SJCRH30 (cell line): ENCODE measurements around the gene LDB2. TPM values are rescaled to one million over a fixed set of nuclear protein-coding genes. Genes with fewer than 3 reads are reported as not detected.
"Not testable (repeated sequence)": the region's sequence is repeated elsewhere in the genome, so short reads cannot be mapped to it uniquely, and the experiment has no call there.

Experiments
- DNase-seq, 2 experiments: peaks; one replicate each; pipeline ENCODE4 v3.0.0-alpha.2; 2015 to 2020
- H3K27ac ChIP-seq: fragments of 250-450 bp; sonication (Bioruptor Pico); 2 replicates; pipeline ENCODE4 v1.5.1; 2020; ENCODE audit warnings: mild to moderate bottlenecking, moderate library complexity
- H3K27me3 ChIP-seq: fragments of 250-450 bp; sonication (Bioruptor Pico); 2 replicates; pipeline ENCODE4 v1.5.1; 2020; ENCODE audit warnings: mild to moderate bottlenecking, moderate library complexity
- H3K36me3 ChIP-seq: fragments of 250-450 bp; sonication (Bioruptor Pico); 2 replicates; pipeline ENCODE4 v1.5.1; 2020; ENCODE audit warnings: mild to moderate bottlenecking, moderate library complexity
- H3K4me1 ChIP-seq: fragments of 250-450 bp; sonication (Bioruptor Pico); 2 replicates; pipeline ENCODE4 v1.5.1; 2020; ENCODE audit warnings: mild to moderate bottlenecking, moderate library complexity
- H3K4me3 ChIP-seq: fragments of 250-450 bp; sonication (Bioruptor Pico); 2 replicates; pipeline ENCODE4 v1.5.1; 2020; ENCODE audit warnings: mild to moderate bottlenecking, moderate library complexity
- H3K9me3 ChIP-seq: fragments of 250-450 bp; sonication (Bioruptor Pico); replicated peaks from 2 replicates; pipeline ENCODE4 v1.5.1; 2020; ENCODE audit warnings: mild to moderate bottlenecking, moderate library complexity
- total RNA-seq: library from RNA; depleted of rRNA; stranded (reverse); fragments of >200 nt; shearing (Covaris generic); gene quantifications from 2 replicates; pipeline ENCODE4 v1.2.3, GENCODE V29; 2014

LDB2 gene
- total RNA-seq, 1 experiment from 2014 or later: 0.51 TPM

- DNase-seq: no peak
- Histone ChIP-seq H3K27me3 (no peaks in the 10 kb centered on the region), H3K9me3 (no peaks in the 10 kb centered on the region), H3K27ac (no peak overlapping the region), H3K4me1 (no peaks in the 10 kb centered on the region), H3K4me3 (no peak overlapping the region), H3K36me3 (no peaks in the 10 kb centered on the region)
Measured at GRCh38 chr4:16660656-16661055, 237.8 kb downstream of the LDB2 start.

GRCh38 chr4:16659694-16660093 lies 238.8 kb downstream of the LDB2 start:
- Histone ChIP-seq H3K4me1 (no peaks in the 10 kb centered on the region), H3K36me3 (no peaks in the 10 kb centered on the region), H3K27me3 (no peaks in the 10 kb centered on the region), H3K27ac (no peak overlapping the region), H3K9me3 (no peaks in the 10 kb centered on the region), H3K4me3 (no peak overlapping the region)
- no peak for DNase-seq

- H3K9me3 ChIP-seq: no peaks in the 10 kb centered on the region
- H3K4me1 ChIP-seq: no peaks in the 10 kb centered on the region
- H3K27me3 ChIP-seq: no peaks in the 10 kb centered on the region
- no peak overlapping the region for H3K4me3 ChIP-seq
- no peak overlapping the region for H3K27ac ChIP-seq
- H3K36me3 ChIP-seq: no peaks in the 10 kb centered on the region
- no peak for DNase-seq
Measured at GRCh38 chr4:16659079-16659478, 239.4 kb downstream of the LDB2 start.

GRCh38 chr4:16658183-16658582 lies 240.3 kb downstream of the LDB2 start:
- Histone ChIP-seq H3K27ac (no peak overlapping the region), H3K36me3 (no peaks in the 10 kb centered on the region), H3K4me1 (no peaks in the 10 kb centered on the region)

GRCh38 chr4:16655111-16655510 lies 243.3 kb downstream of the LDB2 start:
- no peaks in the 10 kb centered on the region for H3K9me3 ChIP-seq
- H3K27ac ChIP-seq: no peak overlapping the region
- H3K36me3 ChIP-seq: no peaks in the 10 kb centered on the region
- H3K4me1 ChIP-seq: no peaks in the 10 kb centered on the region
- no peak for DNase-seq
- no peak overlapping the region for H3K4me3 ChIP-seq
- peaks cover 5% of the 10 kb centered on the region; the same call in 1 of the 2 replicates for H3K27me3 ChIP-seq

More at GRCh38 chr4:16658183-16658582, 240.3 kb downstream of the LDB2 start:
- DNase-seq: no peak
- H3K27me3 ChIP-seq: peaks cover 4% of the 10 kb centered on the region; the same call in 1 of the 2 replicates
- H3K4me3 ChIP-seq: no peak overlapping the region
- no peaks in the 10 kb centered on the region for H3K9me3 ChIP-seq

- DNase-seq: no peak
- peaks cover 5% of the 10 kb centered on the region; the same call in 1 of the 2 replicates for H3K27me3 ChIP-seq
Measured at GRCh38 chr4:16652732-16653305, 245.6 kb downstream of the LDB2 start.

GRCh38 chr4:16646459-16646858 lies 252.0 kb downstream of the LDB2 start:
- Histone ChIP-seq H3K27me3 (no peaks in the 10 kb centered on the region), H3K36me3 (no peaks in the 10 kb centered on the region), H3K9me3 (no peaks in the 10 kb centered on the region), H3K4me3 (no peak overlapping the region), H3K27ac (no peak overlapping the region), H3K4me1 (no peaks in the 10 kb centered on the region)
- no peak for DNase-seq

More at GRCh38 chr4:16652732-16653305, 245.6 kb downstream of the LDB2 start:
- H3K27ac ChIP-seq: no peak overlapping the region
- H3K4me3 ChIP-seq: no peak overlapping the region
- no peaks in the 10 kb centered on the region for H3K4me1 ChIP-seq
- no peaks in the 10 kb centered on the region for H3K36me3 ChIP-seq
- no peaks in the 10 kb centered on the region for H3K9me3 ChIP-seq

GRCh38 chr4:16643893-16644292 lies 254.6 kb downstream of the LDB2 start:
- Histone ChIP-seq H3K27ac (no peak overlapping the region), H3K4me3 (no peak overlapping the region), H3K27me3 (no peaks in the 10 kb centered on the region), H3K9me3 (no peaks in the 10 kb centered on the region), H3K36me3 (no peaks in the 10 kb centered on the region), H3K4me1 (no peaks in the 10 kb centered on the region)
- no peak for DNase-seq

- no peak overlapping the region for H3K4me3 ChIP-seq
- H3K9me3 ChIP-seq: no peaks in the 10 kb centered on the region
- H3K27ac ChIP-seq: no peak overlapping the region
- H3K4me1 ChIP-seq: no peaks in the 10 kb centered on the region
- H3K27me3 ChIP-seq: no peaks in the 10 kb centered on the region
- no peak for DNase-seq
- H3K36me3 ChIP-seq: no peaks in the 10 kb centered on the region
Measured at GRCh38 chr4:16642897-16643296, 255.5 kb downstream of the LDB2 start.

- no peak overlapping the region for H3K4me3 ChIP-seq
- H3K27ac ChIP-seq: no peak overlapping the region
- H3K9me3 ChIP-seq: no peaks in the 10 kb centered on the region
- DNase-seq: no peak
- no peaks in the 10 kb centered on the region for H3K4me1 ChIP-seq
- no peaks in the 10 kb centered on the region for H3K27me3 ChIP-seq
- no peaks in the 10 kb centered on the region for H3K36me3 ChIP-seq
Measured at GRCh38 chr4:16641971-16642370, 256.5 kb downstream of the LDB2 start.

- Histone ChIP-seq H3K36me3 (no peaks in the 10 kb centered on the region), H3K27ac (no peak overlapping the region), H3K4me1 (no peaks in the 10 kb centered on the region), H3K27me3 (no peaks in the 10 kb centered on the region), H3K4me3 (no peak overlapping the region), H3K9me3 (no peaks in the 10 kb centered on the region)
- no peak for DNase-seq
Measured at GRCh38 chr4:16636912-16637630, 261.4 kb downstream of the LDB2 start.

GRCh38 chr4:16636304-16636703 lies 262.1 kb downstream of the LDB2 start:
- H3K4me1 ChIP-seq: no peaks in the 10 kb centered on the region
- no peaks in the 10 kb centered on the region for H3K9me3 ChIP-seq
- DNase-seq: no peak
- H3K36me3 ChIP-seq: no peaks in the 10 kb centered on the region
- no peak overlapping the region for H3K4me3 ChIP-seq
- H3K27me3 ChIP-seq: no peaks in the 10 kb centered on the region
- no peak overlapping the region for H3K27ac ChIP-seq

- not testable (repeated sequence) for H3K9me3 ChIP-seq, H3K4me1 ChIP-seq, H3K27ac ChIP-seq, DNase-seq, H3K36me3 ChIP-seq, H3K4me3 ChIP-seq, H3K27me3 ChIP-seq
Measured at GRCh38 chr4:16629274-16629673, 269.2 kb downstream of the LDB2 start.

- not testable (repeated sequence) for H3K27me3 ChIP-seq, H3K4me3 ChIP-seq, H3K27ac ChIP-seq, DNase-seq, H3K9me3 ChIP-seq, H3K4me1 ChIP-seq, H3K36me3 ChIP-seq
Measured at GRCh38 chr4:16628835-16629234, 269.6 kb downstream of the LDB2 start.

- Histone ChIP-seq H3K9me3 (no peaks in the 10 kb centered on the region), H3K36me3 (no peaks in the 10 kb centered on the region), H3K4me1 (no peaks in the 10 kb centered on the region), H3K27ac (no peak overlapping the region), H3K4me3 (no peak overlapping the region), H3K27me3 (no peaks in the 10 kb centered on the region)
- no peak for DNase-seq
Measured at GRCh38 chr4:16627999-16628398, 270.4 kb downstream of the LDB2 start.

GRCh38 chr4:16626945-16627344 lies 271.5 kb downstream of the LDB2 start:
- Histone ChIP-seq H3K36me3 (no peaks in the 10 kb centered on the region), H3K4me3 (no peak overlapping the region), H3K4me1 (no peaks in the 10 kb centered on the region), H3K27ac (no peak overlapping the region), H3K9me3 (no peaks in the 10 kb centered on the region), H3K27me3 (no peaks in the 10 kb centered on the region)
- DNase-seq: no peak
